HFF-Myc (cell line): Measurements from ENCODE around the gene CTBP1.

Experiments used
- DNase-seq: peaks from one replicate; pipeline ENCODE4 v3.0.0-alpha.2; 2011; ENCODE audit warnings: low read depth; ENCODE audit errors: extremely low read depth
- H3K4me3 ChIP-seq: replicated peaks from 2 replicates; pipeline ENCODE4 v1.5.1; 2011; ENCODE audit warnings: low read depth, mild to moderate bottlenecking, control low read depth, low read length
- CTCF ChIP-seq: IDR thresholded peaks from 2 replicates; pipeline ENCODE4 v1.5.1; 2012; ENCODE audit warnings: mild to moderate bottlenecking, low read depth, low read length, control low read depth; ENCODE audit errors: missing control alignments

CTBP1 gene

GRCh38 chr4:1205586-1206298 lies 43.2 kb downstream of the CTBP1 start:
- DNase-seq = no peak
- H3K4me3 ChIP-seq = no peak overlapping the region
- TF ChIP-seq CTCF = no peak

GRCh38 chr4:1204828-1205585 lies 43.9 kb downstream of the CTBP1 start:
- DNase-seq = no peak
- no peak overlapping the region for H3K4me3 ChIP-seq
- no peak for TF ChIP-seq CTCF

- DNase-seq = no peak
- H3K4me3 ChIP-seq = no peak overlapping the region
- TF ChIP-seq CTCF = no peak
Observed at GRCh38 chr4:1204286-1204827, 44.6 kb downstream of the CTBP1 start.

GRCh38 chr4:1203026-1203616 lies 45.8 kb downstream of the CTBP1 start:
- no peak overlapping the region for H3K4me3 ChIP-seq
- no peak for TF ChIP-seq CTCF
- no peak for DNase-seq

- no peak for TF ChIP-seq CTCF
- no peak for DNase-seq
- no peak overlapping the region for H3K4me3 ChIP-seq
Observed at GRCh38 chr4:1202526-1203011, 46.4 kb downstream of the CTBP1 start.

- H3K4me3 ChIP-seq = no peak overlapping the region
- DNase-seq = no peak
- TF ChIP-seq CTCF = no peak
Observed at GRCh38 chr4:1201851-1202525, 46.9 kb downstream of the CTBP1 start.
